ENCODE results near the gene SLC29A1.

GRCh38 chr6:44211284-44211683 lies 12.1 kb upstream of the SLC29A1 start:
- TF ChIP-seq CTCF (conservative IDR thresholded peaks at IDR 0.05), result no peak
- no peak for TF ChIP-seq EZH2 (IDR thresholded peaks at IDR 0.05; ENCODE audit: low read depth)

Measured in PC-9 (cell line).